ENCODE data around the gene PDK3. TPM values are rescaled to one million over a fixed set of nuclear protein-coding genes. Genes with fewer than 3 reads are reported as not detected.

The PDK3 gene
- total RNA-seq, 2 experiments from 2014 or later: 22.6 to 35.1 TPM

DNA sequence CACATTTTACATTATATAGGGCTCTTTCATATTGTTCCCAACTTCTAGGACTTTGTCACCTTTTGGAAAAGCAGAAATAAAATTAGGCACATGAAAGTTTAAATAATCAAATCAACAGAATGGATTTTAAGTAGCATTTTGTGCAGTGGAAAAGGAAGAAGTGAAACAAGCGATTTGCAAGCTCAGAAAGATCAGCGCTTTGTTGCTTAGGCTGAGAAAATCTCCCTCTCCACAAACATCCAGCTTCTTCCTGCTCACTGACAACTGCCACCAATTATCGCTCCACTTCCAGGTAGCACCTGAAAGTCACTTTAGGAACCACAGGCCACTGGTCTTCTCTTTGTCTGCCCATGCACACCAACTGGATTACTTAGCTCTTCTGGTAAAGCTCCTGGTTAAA is 2.0 kb upstream of the PDK3 start:
- H2AFZ ChIP-seq (ENCODE audit: low read length): peak overlapping the region; percentile 89; the same call in 1 of the 2 replicates
- H3K4me2 ChIP-seq (ENCODE audit: low read length): peak overlapping the region; percentile 98

DNA sequence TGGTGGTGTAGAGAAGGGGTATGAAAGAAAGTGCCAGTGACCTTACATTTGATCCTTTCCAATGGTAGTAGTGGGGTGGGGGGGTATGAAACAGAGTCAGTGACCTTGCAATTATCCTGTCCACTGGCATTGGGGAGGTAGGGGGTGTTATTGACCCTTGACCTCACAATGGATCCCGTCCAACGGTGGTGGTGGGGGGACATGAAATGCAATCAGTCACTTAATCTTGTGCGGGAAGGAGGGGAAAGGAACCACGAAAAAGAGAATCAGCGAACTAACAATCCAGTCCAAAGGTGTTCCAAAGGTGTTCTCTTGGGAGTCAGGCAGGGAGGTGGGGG is 619 bp upstream of the PDK3 start:
- Histone ChIP-seq H3K36me3 (ENCODE audit: insufficient read depth, low read length) (no peaks in the 10 kb centered on the region), H4K20me1 (ENCODE audit: insufficient read depth, low read length) (peaks cover 7% of the 10 kb centered on the region; the same call in 1 of the 2 replicates), H3K4me3 (ENCODE audit: low read depth, low read length, poor library complexity, severe bottlenecking) (peak overlapping the region; percentile 92), H3K4me1 (ENCODE audit: insufficient read depth, low read length, poor library complexity, severe bottlenecking) (peaks cover 54% of the 10 kb centered on the region), H3K9me2 (ENCODE audit: insufficient read depth, low read length) (no peaks in the 10 kb centered on the region), H2AFZ (ENCODE audit: low read length) (peak overlapping the region; percentile 82), H3K27ac (ENCODE audit: low read depth, low read length, poor library complexity, severe bottlenecking) (peak overlapping the region; percentile 85), H3K4me2 (ENCODE audit: low read length) (peak overlapping the region; percentile 98), H3K9me3 (ENCODE audit: low read length) (no peaks in the 10 kb centered on the region), H3K79me2 (ENCODE audit: insufficient read depth, low read depth, low read length) (peaks cover 30% of the 10 kb centered on the region; the same call in 1 of the 2 replicates)
- DNase-seq (ENCODE audit: low spot score): no peak
- intact Hi-C loops (cut with micrococcal nuclease; ENCODE audit: unreplicated experiment): loop anchor here (10.0 kb wide), 1 partner anchor 230 kb away; the partner anchor contains the start of gene POLA1
- no TSS peak for BruUV-seq (replicated peaks)
- no peak for TF ChIP-seq EZH2phosphoT487 (IDR thresholded peaks at IDR 0.05; ENCODE audit: borderline replicate concordance, low read depth, low read length)
- TF ChIP-seq, protein P1, sequence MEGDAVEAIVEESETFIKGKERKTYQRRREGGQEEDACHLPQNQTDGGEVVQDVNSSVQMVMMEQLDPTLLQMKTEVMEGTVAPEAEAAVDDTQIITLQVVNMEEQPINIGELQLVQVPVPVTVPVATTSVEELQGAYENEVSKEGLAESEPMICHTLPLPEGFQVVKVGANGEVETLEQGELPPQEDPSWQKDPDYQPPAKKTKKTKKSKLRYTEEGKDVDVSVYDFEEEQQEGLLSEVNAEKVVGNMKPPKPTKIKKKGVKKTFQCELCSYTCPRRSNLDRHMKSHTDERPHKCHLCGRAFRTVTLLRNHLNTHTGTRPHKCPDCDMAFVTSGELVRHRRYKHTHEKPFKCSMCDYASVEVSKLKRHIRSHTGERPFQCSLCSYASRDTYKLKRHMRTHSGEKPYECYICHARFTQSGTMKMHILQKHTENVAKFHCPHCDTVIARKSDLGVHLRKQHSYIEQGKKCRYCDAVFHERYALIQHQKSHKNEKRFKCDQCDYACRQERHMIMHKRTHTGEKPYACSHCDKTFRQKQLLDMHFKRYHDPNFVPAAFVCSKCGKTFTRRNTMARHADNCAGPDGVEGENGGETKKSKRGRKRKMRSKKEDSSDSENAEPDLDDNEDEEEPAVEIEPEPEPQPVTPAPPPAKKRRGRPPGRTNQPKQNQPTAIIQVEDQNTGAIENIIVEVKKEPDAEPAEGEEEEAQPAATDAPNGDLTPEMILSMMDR (conservative IDR thresholded peaks at IDR 0.05; ENCODE audit: low read length): no peak
- POLR2A ChIA-PET: interaction anchor here (0.5 to 4.3 kb wide), 3 partner anchors 8 to 15 kb away, joined by 4 to 29 read pairs (median 4); no protein-coding TSS in a partner anchor
- CTCF ChIA-PET (ENCODE audit: unreplicated experiment): no interaction called here

More for the DNA sequence above, 2.0 kb upstream of the PDK3 start:
- peak; percentile 60 for DNase-seq (ENCODE audit: low spot score)
- TF ChIP-seq EZH2phosphoT487 (IDR thresholded peaks at IDR 0.05; ENCODE audit: borderline replicate concordance, low read depth, low read length): no peak
- TF ChIP-seq, protein P1 (conservative IDR thresholded peaks at IDR 0.05; ENCODE audit: low read length): no peak
- Histone ChIP-seq H3K9me3 (ENCODE audit: low read length) (no peaks in the 10 kb centered on the region), H3K36me3 (ENCODE audit: insufficient read depth, low read length) (no peaks in the 10 kb centered on the region), H3K9me2 (ENCODE audit: insufficient read depth, low read length) (no peaks in the 10 kb centered on the region), H3K79me2 (ENCODE audit: insufficient read depth, low read depth, low read length) (peaks cover 25% of the 10 kb centered on the region; the same call in 1 of the 2 replicates), H3K27ac (ENCODE audit: low read depth, low read length, poor library complexity, severe bottlenecking) (peak overlapping the region; percentile 85), H4K20me1 (ENCODE audit: insufficient read depth, low read length) (peaks cover 7% of the 10 kb centered on the region; the same call in 1 of the 2 replicates), H3K4me3 (ENCODE audit: low read depth, low read length, poor library complexity, severe bottlenecking) (peak overlapping the region; percentile 53), H3K4me1 (ENCODE audit: insufficient read depth, low read length, poor library complexity, severe bottlenecking) (peaks cover 47% of the 10 kb centered on the region)
- no TSS peak for BruUV-seq (replicated peaks)
- ChIA-PET CTCF (ENCODE audit: unreplicated experiment) (interaction anchor here (0.9 kb wide), 1 partner anchor 20 kb away, joined by 3 read pairs; no protein-coding TSS in a partner anchor), POLR2A (interaction anchor here (0.6 to 4.3 kb wide), 6 partner anchors 8 to 389 kb away, joined by 3 to 29 read pairs (median 5); no protein-coding TSS in a partner anchor)
- intact Hi-C loops (cut with micrococcal nuclease; ENCODE audit: unreplicated experiment): loop anchor here (10.0 kb wide), 1 partner anchor 232 kb away; the partner anchor contains the start of gene POLA1

DNA sequence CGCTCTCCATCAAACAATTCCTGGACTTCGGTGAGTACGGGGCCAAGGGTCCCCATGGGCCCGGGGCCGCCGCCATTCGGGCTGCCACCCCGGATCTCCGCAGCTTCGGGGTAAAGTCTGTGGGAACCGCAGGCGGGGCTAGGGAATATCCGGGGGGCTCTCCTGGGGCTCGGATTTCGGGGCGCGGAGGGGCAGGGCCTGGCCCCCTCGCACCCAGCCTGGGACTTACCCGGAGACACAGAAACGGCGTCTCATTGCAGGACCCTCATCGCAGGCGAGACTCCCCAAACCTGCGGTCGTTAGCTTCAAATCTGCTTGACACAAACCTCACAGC is 413 bp downstream of the PDK3 start:
- peak overlapping the region; percentile 66 for H3K27ac ChIP-seq (ENCODE audit: low read depth, low read length, poor library complexity, severe bottlenecking)
- no TSS peak for BruUV-seq (replicated peaks)
- ChIA-PET POLR2A (interaction anchor here (0.6 to 4.3 kb wide), 3 partner anchors 8 to 69 kb away, joined by 3 to 29 read pairs (median 4); no protein-coding TSS in a partner anchor), CTCF (ENCODE audit: unreplicated experiment) (no interaction called here)
- no peak for TF ChIP-seq EZH2phosphoT487 (IDR thresholded peaks at IDR 0.05; ENCODE audit: borderline replicate concordance, low read depth, low read length)
- TF ChIP-seq, protein P1 (conservative IDR thresholded peaks at IDR 0.05; ENCODE audit: low read length): no peak
- H4K20me1 ChIP-seq (ENCODE audit: insufficient read depth, low read length): peaks cover 7% of the 10 kb centered on the region; the same call in 1 of the 2 replicates
- peak overlapping the region; percentile 74 for H2AFZ ChIP-seq (ENCODE audit: low read length)
- H3K4me2 ChIP-seq (ENCODE audit: low read length): peak overlapping the region; percentile 93
- H3K36me3 ChIP-seq (ENCODE audit: insufficient read depth, low read length): no peaks in the 10 kb centered on the region
- H3K9me2 ChIP-seq (ENCODE audit: insufficient read depth, low read length): no peaks in the 10 kb centered on the region
- no peaks in the 10 kb centered on the region for H3K9me3 ChIP-seq (ENCODE audit: low read length)
- peak overlapping the region; percentile 92 for H3K4me3 ChIP-seq (ENCODE audit: low read depth, low read length, poor library complexity, severe bottlenecking)
- peaks cover 36% of the 10 kb centered on the region; the same call in 1 of the 2 replicates for H3K79me2 ChIP-seq (ENCODE audit: insufficient read depth, low read depth, low read length)
- DNase-seq (ENCODE audit: low spot score): no peak
- H3K4me1 ChIP-seq (ENCODE audit: insufficient read depth, low read length, poor library complexity, severe bottlenecking): peaks cover 54% of the 10 kb centered on the region
- intact Hi-C loops (cut with micrococcal nuclease; ENCODE audit: unreplicated experiment): loop anchor here (1.0 to 10.0 kb wide), 2 partner anchors 15 to 229 kb away; partner anchors contain the start of gene POLA1
